HepG2 (cell line): Measurements from ENCODE around the gene DOK5. TPM values are rescaled to one million over a fixed set of nuclear protein-coding genes. Genes with fewer than 3 reads are reported as not detected.

Experiments
- ATAC-seq: fragments of 200-7000 bp; cut with Tn5 transposase; 3 replicates; pipeline ENCODE4 v1.9.1; 2020; ENCODE audit warnings: mild to moderate bottlenecking, moderate library complexity
- BruUV-seq: library from RNA; stranded (reverse); fragments of 400-500 nt; replicated peaks from 2 replicates; lab custom pipeline; 2021; lab: Mats Ljungman, UMichigan
- CTCF ChIA-PET: fragments of 300-600 bp; formaldehyde crosslinking; extraction: SDS; loops from one replicate; lab custom pipeline; 2021; ENCODE audit warnings: low total read pairs, inconsistent platforms, low intra/inter-chr PET ratio; lab: Yijun Ruan, JAX
- POLR2A ChIA-PET: fragments of 350-600 bp; sonication (Branson Sonifier 250); formaldehyde crosslinking; loops from one replicate; lab custom pipeline; 2020; ENCODE audit warnings: antibody characterized with exemption, inconsistent platforms; lab: Yijun Ruan, JAX
- DNase-seq: peaks from one replicate; pipeline ENCODE4 v3.0.0-alpha.2; 2015; ENCODE audit warnings: low spot score
- FAIRE-seq: peaks from 3 replicates; lab custom pipeline; 2011; peaks lifted over from hg19 to GRCh38; lab: Jason Lieb, UNC
- H2AFZ ChIP-seq: one replicate; pipeline ENCODE4 v1.6.1; 2011; ENCODE audit warnings: low read length, inconsistent platforms
- H3K27ac ChIP-seq: fragments of 300-600 bp; 3 replicates; pipeline ENCODE4 v1.8.0; 2011; ENCODE audit warnings: mixed run types, mild to moderate bottlenecking, mixed read lengths, low read length, inconsistent platforms; ENCODE audit not compliant: insufficient read depth; ENCODE audit errors: extremely low read length
- H3K27me3 ChIP-seq, 2 experiments: fragments of 200-600 bp in 1 of 2; 2 replicates in 1 of 2; 3 replicates in 1 of 2; pipeline versions ENCODE4 v1.6.0 to v1.8.0; 2011; ENCODE audit warnings: low read length in 2 of 2, mild to moderate bottlenecking in 2 of 2, moderate library complexity in 2 of 2, inconsistent platforms in 1 of 2; ENCODE audit not compliant: insufficient read depth in 2 of 2, control insufficient read depth in 1 of 2
- H3K36me3 ChIP-seq, 2 experiments: fragments of 200-600 bp in 1 of 2; replicated peaks in 1 of 2; 2 replicates in 1 of 2; 3 replicates in 1 of 2; pipeline versions ENCODE4 v1.5.1 to v1.8.0; 2011; ENCODE audit warnings: low read length in 2 of 2, inconsistent platforms in 1 of 2; ENCODE audit not compliant: insufficient read depth in 2 of 2, control insufficient read depth in 1 of 2
- H3K4me1 ChIP-seq: 2 replicates; pipeline ENCODE4 v1.5.1; 2012; ENCODE audit warnings: low read length, inconsistent platforms; ENCODE audit not compliant: insufficient read depth
- H3K4me2 ChIP-seq: 2 replicates; pipeline ENCODE4 v1.6.0; 2011; ENCODE audit warnings: low read depth, low read length, inconsistent platforms
- H3K4me3 ChIP-seq, 3 experiments: fragments of 200-600 bp in 1 of 3; sonication (generic), shearing (Covaris generic) in 1 of 3; replicated peaks in 1 of 3; 2 replicates each; pipeline ENCODE4 v1.5.1; 2011 to 2016; ENCODE audit warnings: low read length in 3 of 3, inconsistent platforms in 2 of 3, low read depth in 2 of 3, mild to moderate bottlenecking in 2 of 3, control low read depth in 1 of 3, mixed read lengths in 1 of 3; ENCODE audit not compliant: insufficient read depth in 1 of 3
- H3K79me2 ChIP-seq: one replicate; pipeline ENCODE4 v1.6.1; 2011; ENCODE audit warnings: low read length, inconsistent platforms; ENCODE audit not compliant: insufficient read depth
- H3K9ac ChIP-seq: 2 replicates; pipeline ENCODE4 v1.6.0; 2011; ENCODE audit warnings: mild to moderate bottlenecking, low read depth, low read length, inconsistent platforms; ENCODE audit not compliant: insufficient read depth
- H3K9me3 ChIP-seq: 2 replicates; pipeline ENCODE4 v1.5.1; 2012; ENCODE audit warnings: mild to moderate bottlenecking, low read length
- H4K20me1 ChIP-seq: 2 replicates; pipeline ENCODE4 v1.6.0; 2011; ENCODE audit warnings: inconsistent platforms, mild to moderate bottlenecking, low read length, moderate library complexity; ENCODE audit not compliant: insufficient read depth
- CSRNP2 ChIP-seq: sonication (generic); formaldehyde crosslinking; conservative IDR thresholded peaks from 2 replicates; pipeline ENCODE4 v1.8.0; 2022; ENCODE audit warnings: low read depth, missing genetic modification reagents
- MATR3 ChIP-seq: sonication (generic); formaldehyde crosslinking; IDR thresholded peaks from 2 replicates; pipeline ENCODE4 v1.4.0; 2020; ENCODE audit warnings: missing genetic modification reagents
- NAIF1 ChIP-seq: sonication (generic); formaldehyde crosslinking; IDR thresholded peaks from 2 replicates; pipeline ENCODE4 v1.5.0; 2020; ENCODE audit warnings: mild to moderate bottlenecking, missing genetic modification reagents, borderline replicate concordance
- PHF21A ChIP-seq: sonication (generic); formaldehyde crosslinking; IDR thresholded peaks from 2 replicates; pipeline ENCODE4 v1.5.0; 2020; ENCODE audit warnings: mild to moderate bottlenecking, missing genetic modification reagents
- RARA ChIP-seq: IDR thresholded peaks from 2 replicates; pipeline ENCODE4 v1.6.1; 2016; ENCODE audit warnings: missing genetic modification reagents, missing compliant biosample characterization
- TFE3 ChIP-seq: IDR thresholded peaks from 2 replicates; pipeline ENCODE4 v1.6.1; 2016
- XBP1 ChIP-seq: sonication (generic); formaldehyde crosslinking; IDR thresholded peaks from 2 replicates; pipeline ENCODE4 v1.5.0; 2020; ENCODE audit warnings: missing genetic modification reagents
- ZNF326 ChIP-seq: sonication (generic); formaldehyde crosslinking; IDR thresholded peaks from 2 replicates; pipeline ENCODE4 v1.4.0; 2020; ENCODE audit warnings: missing genetic modification reagents, borderline replicate concordance
- ZNF343 ChIP-seq: sonication (generic); formaldehyde crosslinking; IDR thresholded peaks from 2 replicates; pipeline ENCODE4 v1.4.0; 2020; ENCODE audit warnings: mild to moderate bottlenecking, missing genetic modification reagents
- ZNF446 ChIP-seq: sonication (generic); formaldehyde crosslinking; IDR thresholded peaks from 2 replicates; pipeline ENCODE4 v1.5.0; 2020; ENCODE audit warnings: mild to moderate bottlenecking, missing genetic modification reagents
- ZSCAN30 ChIP-seq: sonication (generic); formaldehyde crosslinking; IDR thresholded peaks from 2 replicates; pipeline ENCODE4 v1.5.0; 2020; ENCODE audit warnings: mild to moderate bottlenecking, missing genetic modification reagents
- WGBS: methylation state at CpG from one replicate; pipeline ENCODE4 v1.1.6; 2017; ENCODE audit warnings: low lambda C conversion rate; 5-methylcytosine and 5-hydroxymethylcytosine counted together
- in situ Hi-C: cut with HindIII; loops from 2 replicates; pipeline ENCODE4 v1.10.0; 2017; ENCODE audit warnings: low pct_unique_long_range_greater_than_20kb; ENCODE audit not compliant: extremely low pct_ligation_motif_present
- intact Hi-C: fragments of 100-400 bp; cut with micrococcal nuclease; formaldehyde crosslinking; loops from one replicate; pipeline ENCODE4 v1.10.0; 2022; ENCODE audit not compliant: unreplicated experiment
- polyA plus RNA-seq, 8 experiments: library from polyadenylated mRNA; depleted of rRNA in 3 of 8; stranded (reverse) in 7 of 8; unstranded in 1 of 8; fragments of >200 nt; fragmentation: Illumina TruSeq in 4 of 8; extraction: Trizol in 4 of 8; gene quantifications; 2 replicates each; pipeline versions ENCODE4 v1.2.1 to v1.2.3, GENCODE V29; 2011 to 2016; ENCODE audit warnings: low read depth in 4 of 8, missing spikeins in 1 of 8, mixed read lengths in 1 of 8; ENCODE audit not compliant: insufficient read depth in 1 of 8
- total RNA-seq, 5 experiments: library from RNA; depleted of rRNA; stranded (reverse); fragments of >200 nt; fragmentation: Illumina TruSeq; extraction: Trizol; gene quantifications; 2 replicates each; pipeline ENCODE4 v1.2.3, GENCODE V29; 2016; ENCODE audit warnings: low read depth in 1 of 5
- TF ChIP-seq, protein P1 (sequence below): sonication (generic); formaldehyde crosslinking; IDR thresholded peaks from 2 replicates; pipeline ENCODE4; 2020; ENCODE audit warnings: missing genetic modification reagents, mild to moderate bottlenecking, borderline replicate concordance
- TF ChIP-seq, protein P2 (sequence below): sonication (generic); formaldehyde crosslinking; IDR thresholded peaks from 2 replicates; pipeline ENCODE4 v1.5.1; 2020; ENCODE audit warnings: missing genetic modification reagents, mild to moderate bottlenecking, borderline replicate concordance
- TF ChIP-seq, protein P3 (sequence below): fragments of 450-650 bp; IDR thresholded peaks from 2 replicates; pipeline ENCODE4 v1.6.1; 2017; ENCODE audit warnings: mild to moderate bottlenecking

Gene DOK5
- total and polyA plus RNA-seq, 2 of the 13 experiments (the other 11 are each of a cell fraction or from before 2014, with no cell fraction given) = not detected

- TF ChIP-seq, protein P1, sequence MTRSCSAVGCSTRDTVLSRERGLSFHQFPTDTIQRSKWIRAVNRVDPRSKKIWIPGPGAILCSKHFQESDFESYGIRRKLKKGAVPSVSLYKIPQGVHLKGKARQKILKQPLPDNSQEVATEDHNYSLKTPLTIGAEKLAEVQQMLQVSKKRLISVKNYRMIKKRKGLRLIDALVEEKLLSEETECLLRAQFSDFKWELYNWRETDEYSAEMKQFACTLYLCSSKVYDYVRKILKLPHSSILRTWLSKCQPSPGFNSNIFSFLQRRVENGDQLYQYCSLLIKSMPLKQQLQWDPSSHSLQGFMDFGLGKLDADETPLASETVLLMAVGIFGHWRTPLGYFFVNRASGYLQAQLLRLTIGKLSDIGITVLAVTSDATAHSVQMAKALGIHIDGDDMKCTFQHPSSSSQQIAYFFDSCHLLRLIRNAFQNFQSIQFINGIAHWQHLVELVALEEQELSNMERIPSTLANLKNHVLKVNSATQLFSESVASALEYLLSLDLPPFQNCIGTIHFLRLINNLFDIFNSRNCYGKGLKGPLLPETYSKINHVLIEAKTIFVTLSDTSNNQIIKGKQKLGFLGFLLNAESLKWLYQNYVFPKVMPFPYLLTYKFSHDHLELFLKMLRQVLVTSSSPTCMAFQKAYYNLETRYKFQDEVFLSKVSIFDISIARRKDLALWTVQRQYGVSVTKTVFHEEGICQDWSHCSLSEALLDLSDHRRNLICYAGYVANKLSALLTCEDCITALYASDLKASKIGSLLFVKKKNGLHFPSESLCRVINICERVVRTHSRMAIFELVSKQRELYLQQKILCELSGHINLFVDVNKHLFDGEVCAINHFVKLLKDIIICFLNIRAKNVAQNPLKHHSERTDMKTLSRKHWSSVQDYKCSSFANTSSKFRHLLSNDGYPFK (CRISPR knock-in tag) = no peak
- TF ChIP-seq ZNF326 (CRISPR knock-in tag) = no peak
- no peak for TF ChIP-seq ZNF446
- TF ChIP-seq CSRNP2 (CRISPR knock-in tag) = no peak
- TF ChIP-seq, protein P2, sequence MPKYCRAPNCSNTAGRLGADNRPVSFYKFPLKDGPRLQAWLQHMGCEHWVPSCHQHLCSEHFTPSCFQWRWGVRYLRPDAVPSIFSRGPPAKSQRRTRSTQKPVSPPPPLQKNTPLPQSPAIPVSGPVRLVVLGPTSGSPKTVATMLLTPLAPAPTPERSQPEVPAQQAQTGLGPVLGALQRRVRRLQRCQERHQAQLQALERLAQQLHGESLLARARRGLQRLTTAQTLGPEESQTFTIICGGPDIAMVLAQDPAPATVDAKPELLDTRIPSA = no peak
- no peak for TF ChIP-seq ZSCAN30
Measured at GRCh38 chr20:54532573-54532972, 57.2 kb downstream of the DOK5 start (continued).

DNA sequence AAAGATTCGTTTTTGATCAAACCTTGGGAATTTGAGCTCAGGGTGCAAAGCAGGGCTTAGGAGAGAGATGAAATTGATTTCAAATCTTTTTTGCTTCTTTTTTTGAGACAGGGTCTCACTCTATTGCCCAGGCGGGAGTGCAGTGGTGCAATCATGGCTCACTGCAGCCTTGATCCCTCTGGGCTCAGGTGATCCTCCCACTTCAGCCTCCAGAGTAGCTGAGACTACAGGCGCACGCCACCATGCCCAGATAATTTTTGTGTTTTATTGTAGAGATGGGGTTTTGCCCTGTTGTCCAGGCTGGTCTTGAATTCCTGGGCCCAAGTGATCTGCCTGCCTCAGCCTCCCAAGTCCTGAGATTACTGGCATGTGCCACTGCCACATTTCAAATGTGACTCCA lies 58.7 kb downstream of the DOK5 start:
- no TSS peak for BruUV-seq
- H3K9me3 ChIP-seq = no peaks in the 10 kb centered on the region
- intact Hi-C loops (no loop called here), in situ Hi-C loops (no loop called here)
- H3K27me3 ChIP-seq = no peaks in the 10 kb centered on the region
- H3K27ac ChIP-seq = no peak overlapping the region
- H3K4me2 ChIP-seq = no peak overlapping the region
- no peaks in the 10 kb centered on the region for H3K4me1 ChIP-seq
- no peak overlapping the region for H3K9ac ChIP-seq
- FAIRE-seq = no peak
- ChIA-PET CTCF (no interaction called here), POLR2A (no interaction called here)
- DNase-seq = no peak
- no peaks in the 10 kb centered on the region for H3K36me3 ChIP-seq
- 26% methylated on average over 4 of the region's 4 CpGs for WGBS
- H2AFZ ChIP-seq = no peak overlapping the region
- no peak overlapping the region for H3K4me3 ChIP-seq
- no peak for ATAC-seq
- H4K20me1 ChIP-seq = no peaks in the 10 kb centered on the region
- no peaks in the 10 kb centered on the region for H3K79me2 ChIP-seq
- TF ChIP-seq XBP1 (no peak), TFE3 (CRISPR knock-in tag) (no peak), MATR3 (CRISPR knock-in tag) (no peak), RARA (no peak), ZNF343 (CRISPR knock-in tag) (no peak), PHF21A (CRISPR knock-in tag) (no peak), NAIF1 (CRISPR knock-in tag) (no peak)
- TF ChIP-seq, protein P3, sequence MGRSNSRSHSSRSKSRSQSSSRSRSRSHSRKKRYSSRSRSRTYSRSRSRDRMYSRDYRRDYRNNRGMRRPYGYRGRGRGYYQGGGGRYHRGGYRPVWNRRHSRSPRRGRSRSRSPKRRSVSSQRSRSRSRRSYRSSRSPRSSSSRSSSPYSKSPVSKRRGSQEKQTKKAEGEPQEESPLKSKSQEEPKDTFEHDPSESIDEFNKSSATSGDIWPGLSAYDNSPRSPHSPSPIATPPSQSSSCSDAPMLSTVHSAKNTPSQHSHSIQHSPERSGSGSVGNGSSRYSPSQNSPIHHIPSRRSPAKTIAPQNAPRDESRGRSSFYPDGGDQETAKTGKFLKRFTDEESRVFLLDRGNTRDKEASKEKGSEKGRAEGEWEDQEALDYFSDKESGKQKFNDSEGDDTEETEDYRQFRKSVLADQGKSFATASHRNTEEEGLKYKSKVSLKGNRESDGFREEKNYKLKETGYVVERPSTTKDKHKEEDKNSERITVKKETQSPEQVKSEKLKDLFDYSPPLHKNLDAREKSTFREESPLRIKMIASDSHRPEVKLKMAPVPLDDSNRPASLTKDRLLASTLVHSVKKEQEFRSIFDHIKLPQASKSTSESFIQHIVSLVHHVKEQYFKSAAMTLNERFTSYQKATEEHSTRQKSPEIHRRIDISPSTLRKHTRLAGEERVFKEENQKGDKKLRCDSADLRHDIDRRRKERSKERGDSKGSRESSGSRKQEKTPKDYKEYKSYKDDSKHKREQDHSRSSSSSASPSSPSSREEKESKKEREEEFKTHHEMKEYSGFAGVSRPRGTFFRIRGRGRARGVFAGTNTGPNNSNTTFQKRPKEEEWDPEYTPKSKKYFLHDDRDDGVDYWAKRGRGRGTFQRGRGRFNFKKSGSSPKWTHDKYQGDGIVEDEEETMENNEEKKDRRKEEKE = no peak
